HK-2 (cell line): Measurements from ENCODE around the gene INPPL1.
"Not testable (repeated sequence)": the region's sequence is repeated elsewhere in the genome, so short reads cannot be mapped to it uniquely, and the experiment has no call there.

Experiments
- DNase-seq: peaks from one replicate; pipeline ENCODE4 v3.0.0-alpha.2; 2018; ENCODE audit not compliant: unreplicated experiment

INPPL1 gene, protein sequence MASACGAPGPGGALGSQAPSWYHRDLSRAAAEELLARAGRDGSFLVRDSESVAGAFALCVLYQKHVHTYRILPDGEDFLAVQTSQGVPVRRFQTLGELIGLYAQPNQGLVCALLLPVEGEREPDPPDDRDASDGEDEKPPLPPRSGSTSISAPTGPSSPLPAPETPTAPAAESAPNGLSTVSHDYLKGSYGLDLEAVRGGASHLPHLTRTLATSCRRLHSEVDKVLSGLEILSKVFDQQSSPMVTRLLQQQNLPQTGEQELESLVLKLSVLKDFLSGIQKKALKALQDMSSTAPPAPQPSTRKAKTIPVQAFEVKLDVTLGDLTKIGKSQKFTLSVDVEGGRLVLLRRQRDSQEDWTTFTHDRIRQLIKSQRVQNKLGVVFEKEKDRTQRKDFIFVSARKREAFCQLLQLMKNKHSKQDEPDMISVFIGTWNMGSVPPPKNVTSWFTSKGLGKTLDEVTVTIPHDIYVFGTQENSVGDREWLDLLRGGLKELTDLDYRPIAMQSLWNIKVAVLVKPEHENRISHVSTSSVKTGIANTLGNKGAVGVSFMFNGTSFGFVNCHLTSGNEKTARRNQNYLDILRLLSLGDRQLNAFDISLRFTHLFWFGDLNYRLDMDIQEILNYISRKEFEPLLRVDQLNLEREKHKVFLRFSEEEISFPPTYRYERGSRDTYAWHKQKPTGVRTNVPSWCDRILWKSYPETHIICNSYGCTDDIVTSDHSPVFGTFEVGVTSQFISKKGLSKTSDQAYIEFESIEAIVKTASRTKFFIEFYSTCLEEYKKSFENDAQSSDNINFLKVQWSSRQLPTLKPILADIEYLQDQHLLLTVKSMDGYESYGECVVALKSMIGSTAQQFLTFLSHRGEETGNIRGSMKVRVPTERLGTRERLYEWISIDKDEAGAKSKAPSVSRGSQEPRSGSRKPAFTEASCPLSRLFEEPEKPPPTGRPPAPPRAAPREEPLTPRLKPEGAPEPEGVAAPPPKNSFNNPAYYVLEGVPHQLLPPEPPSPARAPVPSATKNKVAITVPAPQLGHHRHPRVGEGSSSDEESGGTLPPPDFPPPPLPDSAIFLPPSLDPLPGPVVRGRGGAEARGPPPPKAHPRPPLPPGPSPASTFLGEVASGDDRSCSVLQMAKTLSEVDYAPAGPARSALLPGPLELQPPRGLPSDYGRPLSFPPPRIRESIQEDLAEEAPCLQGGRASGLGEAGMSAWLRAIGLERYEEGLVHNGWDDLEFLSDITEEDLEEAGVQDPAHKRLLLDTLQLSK

DNA sequence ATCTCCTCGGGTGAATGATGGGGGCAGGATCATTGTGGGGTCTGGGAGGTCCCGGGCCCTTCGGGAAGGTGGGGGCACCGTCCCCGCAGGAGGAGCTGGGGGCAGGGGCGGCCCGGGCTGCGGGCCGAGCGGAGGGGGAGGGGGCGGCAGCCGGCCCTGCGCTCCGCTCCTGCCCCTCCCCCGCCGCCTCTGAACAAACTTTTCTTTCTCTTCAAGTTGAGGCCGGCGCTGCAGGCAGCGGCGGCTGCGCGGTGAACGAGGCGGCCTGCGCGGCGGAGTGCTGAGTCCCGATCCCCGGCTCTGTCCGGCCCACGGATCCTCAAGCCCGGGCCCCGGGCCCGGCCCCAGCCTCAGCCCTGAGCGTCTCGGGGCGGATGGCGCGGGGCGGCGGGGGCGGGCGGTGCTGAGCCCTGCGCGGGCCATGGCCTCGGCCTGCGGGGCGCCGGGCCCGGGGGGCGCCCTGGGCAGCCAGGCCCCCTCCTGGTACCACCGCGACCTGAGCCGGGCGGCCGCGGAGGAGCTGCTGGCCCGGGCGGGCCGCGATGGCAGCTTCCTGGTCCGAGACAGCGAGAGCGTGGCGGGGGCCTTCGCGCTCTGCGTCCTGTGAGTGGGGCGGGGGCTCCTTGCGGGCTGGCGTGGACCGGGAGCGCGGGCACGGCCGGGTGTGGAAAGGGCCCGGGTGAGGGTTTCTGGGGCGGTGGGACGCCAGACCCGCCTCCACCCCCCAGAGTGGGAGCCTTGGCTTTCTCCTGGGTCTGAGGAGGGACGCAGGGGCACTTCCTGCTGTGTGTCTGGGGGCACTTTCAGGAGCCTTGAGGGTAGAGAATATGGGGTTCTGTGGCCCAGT lies at the start of gene INPPL1:
TSS of gene INPPL1 (plus strand) at position 204 of the 847 bp plus-strand sequence. CDS start at position 422, 218 bp downstream.
- DNase-seq = peak; percentile 27

DNA sequence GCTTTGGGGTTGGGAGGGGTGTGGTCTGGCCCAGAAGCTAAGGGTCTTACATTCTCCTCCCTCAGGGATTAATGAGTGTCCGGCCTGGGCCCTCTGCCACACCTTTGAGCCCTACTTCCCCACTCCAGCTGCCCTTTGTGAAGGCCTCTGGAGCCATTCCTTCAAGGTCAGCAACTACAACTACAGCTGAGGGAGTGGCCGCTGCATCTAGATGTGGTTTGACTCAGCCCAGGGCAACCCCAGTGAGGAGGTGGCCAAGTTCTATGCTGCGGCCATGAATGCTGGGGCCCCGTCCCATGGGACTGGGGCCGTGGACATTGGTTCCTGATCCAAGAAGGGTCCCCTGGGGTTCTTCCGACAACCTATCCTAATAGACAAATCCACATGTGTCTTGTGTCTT lies 46.9 kb upstream of the INPPL1 start:
- DNase-seq = no peak

DNA sequence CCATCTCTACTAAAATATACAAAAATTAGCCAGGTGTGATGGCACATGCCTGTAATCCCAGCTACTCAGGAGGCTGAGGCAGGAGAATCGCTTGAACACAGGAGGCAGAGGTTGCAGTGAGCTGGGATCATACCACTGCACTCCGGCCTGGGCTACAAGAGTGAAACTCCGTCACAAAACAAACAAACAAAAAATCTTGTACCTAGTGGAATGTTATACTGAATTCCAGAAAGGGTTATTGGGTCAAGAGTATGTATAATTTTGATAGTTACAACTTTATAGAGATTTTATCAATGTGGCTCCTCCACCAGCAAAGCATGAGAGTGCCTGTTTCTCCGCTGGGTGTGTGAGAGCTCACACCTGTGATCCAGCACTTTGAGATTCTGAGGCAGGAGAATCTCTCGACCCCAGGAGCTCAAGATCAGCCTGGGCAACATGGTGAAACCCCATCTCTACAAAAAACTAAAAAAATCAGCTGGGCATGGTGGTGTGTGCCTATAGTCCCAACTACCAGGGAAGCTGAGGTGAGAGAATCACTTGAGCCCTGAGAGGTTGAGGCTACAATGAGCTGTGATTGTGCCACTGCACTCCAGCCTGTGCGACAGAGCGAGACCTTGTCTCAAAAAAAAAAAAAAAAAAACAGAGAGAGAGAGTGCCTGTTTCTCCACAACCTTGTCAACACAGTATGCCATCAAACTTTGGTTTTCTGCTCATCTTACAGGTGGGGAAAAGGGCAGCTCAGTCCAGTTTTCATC lies 45.3 kb upstream of the INPPL1 start:
- DNase-seq = no peak

DNA sequence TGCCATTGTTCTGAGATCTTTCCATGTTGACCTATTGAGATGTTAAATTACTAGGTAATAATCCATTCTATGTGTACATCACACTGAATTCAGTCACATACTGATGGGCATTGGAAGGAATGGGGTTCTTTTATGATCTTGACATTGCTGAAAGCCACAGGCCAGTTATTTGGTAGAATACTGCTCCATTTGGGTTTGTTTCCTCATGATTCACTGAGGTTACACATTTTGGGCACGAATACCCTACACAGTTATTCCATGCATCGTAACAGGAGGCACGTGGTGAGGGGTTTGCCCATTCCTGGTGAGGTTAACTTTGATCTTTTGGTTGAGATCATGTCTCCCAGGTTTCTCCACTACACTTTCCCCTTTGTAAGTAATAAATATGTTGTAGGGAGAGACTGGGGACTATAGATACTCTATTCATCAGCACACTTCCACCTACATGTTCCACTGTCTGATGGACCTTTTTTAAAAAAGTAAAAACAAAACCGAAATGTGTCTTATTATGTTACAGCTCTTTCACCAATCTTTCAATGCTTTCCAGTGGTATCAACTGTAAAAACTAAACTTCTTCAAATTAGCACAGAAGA lies 44.7 kb upstream of the INPPL1 start:
- no peak for DNase-seq

DNA sequence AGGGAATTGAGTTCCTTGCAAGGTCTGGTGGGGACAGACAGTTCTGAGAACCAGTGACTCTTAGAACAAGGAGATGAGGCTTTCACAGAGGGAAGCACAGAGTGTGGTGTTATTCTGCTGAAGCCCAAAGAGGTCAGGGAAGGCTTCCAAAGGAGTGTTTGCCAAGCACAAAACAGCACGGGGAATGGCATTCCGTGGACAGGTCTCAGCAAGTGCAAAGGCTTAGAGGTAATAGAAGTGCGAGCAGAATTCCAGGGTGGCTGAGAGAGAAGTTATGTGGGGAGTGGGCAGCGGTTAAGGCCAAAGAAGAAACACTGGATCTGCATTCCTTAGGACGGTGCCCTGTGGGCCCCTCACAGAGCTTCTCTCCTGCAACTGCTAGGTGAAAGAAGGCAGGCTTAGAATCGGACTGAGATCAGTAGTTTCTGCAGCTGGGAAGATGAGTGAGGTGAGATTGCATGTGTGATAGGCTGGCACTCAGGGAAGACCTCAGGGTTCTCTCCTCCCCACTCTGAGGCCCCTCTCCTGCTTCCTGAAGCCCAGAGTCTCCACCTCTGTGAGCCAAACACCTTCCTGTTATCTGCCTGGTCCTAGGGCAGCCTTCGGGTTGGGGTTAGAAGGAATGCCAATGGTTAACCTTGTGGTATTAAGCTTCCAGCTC lies 43.5 kb upstream of the INPPL1 start:
- peak; percentile 13 for DNase-seq

DNA sequence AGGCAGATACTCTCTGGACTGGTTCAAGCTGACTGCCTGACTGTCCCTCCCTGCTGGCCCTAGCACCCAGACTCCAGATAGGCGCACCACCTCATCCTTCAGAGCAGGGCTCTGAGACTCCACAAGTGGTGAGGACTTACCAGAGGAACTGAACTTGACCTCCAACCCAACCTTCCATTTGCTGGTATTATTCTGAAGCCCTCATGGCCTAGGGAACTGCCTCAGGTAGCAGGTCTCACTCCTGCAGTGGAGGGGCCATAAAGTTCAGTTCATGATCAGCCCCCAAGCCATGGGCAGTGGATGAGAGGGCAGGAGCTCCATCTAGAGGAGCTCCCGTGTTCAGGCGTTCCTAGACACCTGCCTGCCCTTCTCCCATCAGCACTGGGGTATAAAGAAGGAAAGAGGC lies 43.0 kb upstream of the INPPL1 start:
- peak; percentile 56 for DNase-seq

DNA sequence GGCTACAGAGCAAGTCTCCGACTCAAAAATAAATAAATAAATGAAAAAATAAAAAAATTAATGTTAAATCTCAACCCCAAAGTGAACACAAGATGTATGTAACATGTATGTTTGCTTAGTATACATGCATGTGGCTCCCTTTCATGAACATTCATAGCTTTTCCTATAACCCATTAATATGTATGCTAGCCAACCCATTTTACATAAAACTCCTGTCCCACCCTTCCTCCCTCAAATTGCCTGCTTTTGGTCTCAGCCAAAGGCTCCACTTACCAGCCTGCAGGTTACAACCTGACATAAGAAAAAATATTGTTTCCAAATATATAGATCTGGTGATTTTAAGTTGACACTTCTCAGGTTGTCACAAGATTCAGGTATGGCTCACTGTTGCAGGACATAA lies 36.3 kb upstream of the INPPL1 start:
- no peak for DNase-seq

DNA sequence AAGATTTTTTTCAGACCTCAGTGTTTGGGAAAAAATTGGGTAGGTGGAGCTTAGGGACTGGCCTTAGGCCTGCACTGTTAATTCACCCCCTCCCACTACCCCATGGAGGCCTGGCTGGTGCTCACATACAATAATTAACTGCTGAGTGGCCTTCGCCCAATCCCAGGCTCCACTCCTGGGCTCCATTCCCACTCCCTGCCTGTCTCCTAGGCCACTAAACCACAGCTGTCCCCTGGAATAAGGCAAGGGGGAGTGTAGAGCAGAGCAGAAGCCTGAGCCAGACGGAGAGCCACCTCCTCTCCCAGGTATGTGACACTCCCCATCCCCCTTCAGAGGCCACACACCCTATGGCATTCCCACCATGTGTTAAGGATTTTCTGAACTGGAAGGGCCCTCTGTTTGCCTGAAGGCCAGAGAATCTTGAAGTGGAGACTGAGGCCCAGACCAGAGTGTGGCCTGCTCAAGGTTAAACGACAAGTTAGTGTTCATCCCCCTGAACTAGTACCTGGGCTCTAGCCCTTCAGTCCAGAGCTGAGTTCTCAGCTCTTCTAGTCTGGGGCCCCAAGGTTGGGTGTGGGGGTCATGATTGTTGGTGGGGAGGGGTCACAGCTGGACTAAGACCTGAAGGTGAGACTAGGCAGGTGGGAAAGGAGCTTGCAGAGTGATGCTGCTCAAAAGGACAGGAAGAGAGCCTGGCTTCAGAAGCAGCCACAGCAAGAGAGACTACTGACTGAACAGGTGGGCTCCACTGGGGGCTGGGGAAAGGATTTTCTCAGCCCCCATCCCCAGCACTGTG lies 34.9 kb upstream of the INPPL1 start:
- peak; percentile 49 for DNase-seq

DNA sequence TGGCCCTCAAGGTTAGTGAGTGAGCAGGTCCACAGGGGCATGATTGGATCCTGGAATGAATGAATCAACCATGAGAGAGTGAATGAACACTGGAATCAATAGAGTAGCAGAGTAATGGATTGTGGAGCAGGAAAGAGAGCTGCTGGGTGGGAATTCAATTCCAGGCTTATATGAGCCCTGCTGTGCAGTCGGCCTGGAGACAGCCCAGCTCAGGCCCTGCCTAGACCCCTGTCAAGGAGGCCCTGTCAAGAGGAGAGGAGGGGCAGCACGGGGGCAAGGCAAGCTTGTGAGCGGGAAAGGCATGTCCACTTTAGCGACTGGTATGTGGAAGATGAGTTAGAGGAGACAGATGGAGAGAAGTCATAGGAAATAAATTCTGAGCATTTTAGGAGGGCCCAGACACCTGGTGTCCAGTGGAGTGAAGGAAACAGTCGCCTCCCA lies 33.9 kb upstream of the INPPL1 start:
- DNase-seq = no peak

DNA sequence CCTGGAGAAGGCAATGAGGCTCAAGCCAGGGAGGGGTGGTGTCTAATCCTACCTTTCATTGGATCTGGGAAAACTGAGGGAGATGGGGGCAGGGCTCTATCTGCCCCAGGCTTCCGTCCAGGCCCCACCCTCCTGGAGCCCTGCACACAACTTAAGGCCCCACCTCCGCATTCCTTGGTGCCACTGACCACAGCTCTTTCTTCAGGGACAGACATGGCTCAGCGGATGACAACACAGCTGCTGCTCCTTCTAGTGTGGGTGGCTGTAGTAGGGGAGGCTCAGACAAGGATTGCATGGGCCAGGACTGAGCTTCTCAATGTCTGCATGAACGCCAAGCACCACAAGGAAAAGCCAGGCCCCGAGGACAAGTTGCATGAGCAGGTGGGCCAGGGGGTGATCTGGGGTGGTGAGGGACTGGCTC lies 32.6 kb upstream of the INPPL1 start, which contains the start of gene FOLR1:
TSS of gene FOLR1 (plus strand) at position 180 of the 421 bp plus-strand sequence. CDS start at position 214, 34 bp downstream.
- peak; percentile 38 for DNase-seq

DNA sequence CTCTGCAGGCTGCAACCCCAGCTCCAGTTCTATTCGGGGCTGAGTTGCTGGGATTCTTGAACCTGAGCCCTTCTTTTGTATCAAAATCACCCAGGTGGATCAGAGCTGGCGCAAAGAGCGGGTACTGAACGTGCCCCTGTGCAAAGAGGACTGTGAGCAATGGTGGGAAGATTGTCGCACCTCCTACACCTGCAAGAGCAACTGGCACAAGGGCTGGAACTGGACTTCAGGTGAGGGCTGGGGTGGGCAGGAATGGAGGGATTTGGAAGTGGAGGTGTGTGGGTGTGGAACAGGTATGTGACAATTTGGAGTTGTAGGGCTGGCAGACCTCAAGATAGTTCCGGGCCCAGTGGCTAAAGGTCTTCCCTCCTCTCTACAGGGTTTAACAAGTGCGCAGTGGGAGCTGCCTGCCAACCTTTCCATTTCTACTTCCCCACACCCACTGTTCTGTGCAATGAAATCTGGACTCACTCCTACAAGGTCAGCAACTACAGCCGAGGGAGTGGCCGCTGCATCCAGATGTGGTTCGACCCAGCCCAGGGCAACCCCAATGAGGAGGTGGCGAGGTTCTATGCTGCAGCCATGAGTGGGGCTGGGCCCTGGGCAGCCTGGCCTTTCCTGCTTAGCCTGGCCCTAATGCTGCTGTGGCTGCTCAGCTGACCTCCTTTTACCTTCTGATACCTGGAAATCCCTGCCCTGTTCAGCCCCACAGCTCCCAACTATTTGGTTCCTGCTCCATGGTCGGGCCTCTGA lies 28.9 kb upstream of the INPPL1 start:
- DNase-seq = no peak

DNA sequence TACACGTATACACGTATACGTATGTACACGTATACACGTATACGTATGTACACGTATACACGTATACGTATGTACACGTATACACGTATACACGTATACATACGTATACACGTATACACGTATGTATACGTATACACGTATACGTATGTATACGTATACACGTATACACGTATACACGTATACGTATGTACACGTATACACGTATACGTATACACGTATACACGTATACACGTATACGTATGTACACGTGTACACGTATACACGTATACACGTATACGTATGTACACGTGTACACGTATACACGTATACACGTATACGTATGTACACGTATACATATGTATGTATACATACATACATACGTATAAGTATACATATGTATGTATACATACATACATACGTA lies 23.1 kb upstream of the INPPL1 start:
- DNase-seq = not testable (repeated sequence)

DNA sequence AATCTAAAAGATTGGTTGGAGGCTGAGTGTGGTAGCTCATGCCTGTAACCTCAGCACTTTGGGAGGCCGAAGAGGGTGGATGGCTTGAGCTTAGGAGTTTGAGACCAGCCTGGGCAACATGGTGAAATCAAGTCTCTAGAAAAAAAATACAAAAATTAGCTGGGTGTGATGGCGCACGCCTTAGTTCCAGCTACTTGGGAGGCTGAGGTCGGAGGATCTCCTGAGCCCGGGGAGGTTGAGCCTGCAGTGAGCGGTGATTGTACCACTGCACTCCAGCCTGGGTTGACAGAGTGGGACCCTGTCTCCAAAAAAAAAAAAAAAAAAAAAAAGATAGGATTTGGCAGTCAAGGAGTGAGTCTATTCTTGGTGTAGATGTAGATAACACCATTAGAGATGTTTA lies 22.0 kb upstream of the INPPL1 start:
- no peak for DNase-seq

DNA sequence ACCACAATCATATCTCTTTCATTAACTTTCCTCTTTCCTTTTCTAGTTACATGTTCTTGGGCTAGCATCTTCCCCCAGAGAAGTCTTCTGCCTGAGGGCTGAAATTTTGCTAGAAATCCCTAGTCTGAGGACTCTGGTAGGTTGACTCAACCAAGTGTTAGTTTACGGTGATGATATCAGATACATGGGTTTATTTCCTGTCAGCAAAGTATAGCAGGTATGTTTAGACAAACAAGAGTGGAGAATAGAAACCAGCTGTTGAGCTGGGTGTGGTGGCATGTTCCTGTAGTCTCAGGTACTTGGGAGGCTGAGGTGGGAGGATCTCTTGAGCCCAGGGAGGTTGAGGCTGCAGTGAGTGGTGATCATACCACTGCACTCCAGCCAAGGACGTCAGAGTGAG lies 21.4 kb upstream of the INPPL1 start:
- no peak for DNase-seq

DNA sequence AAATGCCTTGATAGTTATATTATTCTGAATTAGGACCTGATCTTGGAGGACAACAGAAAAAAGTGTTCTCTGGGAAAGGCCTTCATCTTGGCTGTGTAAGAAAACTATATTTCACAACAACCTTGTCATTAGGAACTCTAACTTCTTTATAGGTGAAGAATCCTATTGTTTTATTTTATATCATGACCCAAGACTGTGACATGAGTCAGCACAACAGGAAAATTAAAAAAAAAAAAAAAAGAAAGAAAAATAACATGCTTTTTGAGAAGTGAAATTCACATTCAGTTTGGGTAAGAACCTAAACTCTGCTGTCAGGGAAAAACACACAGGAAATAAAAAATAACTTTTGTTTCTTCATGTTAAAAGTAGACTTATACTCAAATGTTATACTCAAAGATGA lies 19.7 kb upstream of the INPPL1 start:
- DNase-seq = no peak

DNA sequence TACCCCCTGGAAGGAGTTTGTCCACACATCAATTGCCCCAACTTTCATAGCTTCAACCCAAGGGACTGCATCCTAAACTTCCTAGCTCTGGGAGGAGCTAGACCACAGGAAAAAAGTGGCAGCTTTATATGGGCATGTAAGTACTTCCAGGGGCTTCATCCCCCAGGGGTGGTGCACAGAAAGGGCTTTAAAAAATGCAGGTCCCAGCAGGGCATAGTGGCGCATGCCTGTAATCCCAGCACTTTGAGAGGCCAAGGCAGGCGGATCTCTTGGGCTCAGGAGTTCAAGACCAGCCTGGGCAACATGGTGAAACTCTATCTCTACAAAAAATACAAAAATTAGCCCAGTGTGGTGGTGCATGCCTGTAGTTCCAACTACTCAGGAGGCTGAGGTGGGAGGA lies 17.8 kb upstream of the INPPL1 start:
- not testable (repeated sequence) for DNase-seq

DNA sequence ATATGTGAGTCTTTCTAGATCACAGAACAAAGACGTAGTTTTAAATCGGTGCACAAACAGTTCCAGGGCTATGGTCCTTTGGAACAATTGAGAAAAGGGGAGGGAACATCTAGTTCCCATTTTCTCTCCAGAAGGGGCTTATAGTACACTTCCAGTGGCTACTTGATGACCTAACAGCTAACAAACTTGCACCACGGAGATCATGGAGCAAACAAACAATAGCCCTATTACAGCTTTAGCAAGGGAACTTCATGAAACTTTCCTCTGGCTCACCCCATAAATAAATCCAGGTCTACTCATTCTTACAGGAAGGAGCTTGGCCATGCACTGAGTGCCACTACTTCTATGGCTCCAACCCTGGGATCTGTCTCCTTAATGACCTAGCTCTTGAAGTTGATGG lies 16.3 kb upstream of the INPPL1 start:
- no peak for DNase-seq

DNA sequence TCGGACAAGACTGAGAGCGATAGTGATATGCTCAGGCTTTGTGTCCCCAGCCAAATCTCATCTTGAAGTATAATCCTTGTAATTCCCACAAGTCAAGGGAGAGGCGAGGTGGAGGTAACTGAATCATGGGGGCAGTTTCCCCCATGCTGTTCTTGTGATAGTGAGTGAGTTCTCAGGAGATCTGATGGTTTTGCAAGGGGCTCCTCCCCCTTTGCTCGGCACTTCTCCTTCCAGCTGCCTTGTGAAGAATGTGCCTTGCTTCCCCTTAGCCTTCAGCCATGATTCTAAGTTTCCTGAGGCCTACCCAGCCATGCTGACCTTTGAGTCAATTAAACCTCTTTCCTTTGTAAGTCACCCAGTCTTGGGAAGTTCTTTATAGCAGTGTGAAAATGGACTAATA lies 15.5 kb upstream of the INPPL1 start:
- no peak for DNase-seq
